Caco-2 (cell line): Measurements from ENCODE around the gene GCA. TPM values are rescaled to one million over a fixed set of nuclear protein-coding genes. Genes with fewer than 3 reads are reported as not detected.

Experiments
- BruUV-seq: library from RNA; stranded (reverse); fragments of 400-500 nt; replicated peaks from 2 replicates; lab custom pipeline; 2021; lab: Mats Ljungman, UMichigan
- CTCF ChIA-PET: fragments of 300-600 bp; sonication (Branson Sonifier 250); formaldehyde crosslinking; loops from one replicate; lab custom pipeline; 2022; ENCODE audit warnings: antibody characterized with exemption; lab: Charles Lee
- POLR2A ChIA-PET: fragments of 300-600 bp; sonication (Branson Sonifier 250); formaldehyde crosslinking; loops from one replicate; lab custom pipeline; 2022; ENCODE audit warnings: antibody characterized with exemption; lab: Charles Lee
- DNase-seq, 2 experiments: peaks; one replicate each; pipeline versions ENCODE4 v3.0.0 to v3.0.0-alpha.2; 2020 to 2022
- H3K27me3 ChIP-seq: replicated peaks from 2 replicates; pipeline ENCODE4 v1.6.0; 2011; ENCODE audit warnings: low read length; ENCODE audit not compliant: control insufficient read depth, insufficient read depth
- H3K36me3 ChIP-seq: 2 replicates; pipeline ENCODE4 v1.5.1; 2011; ENCODE audit warnings: low read length; ENCODE audit not compliant: control insufficient read depth, insufficient read depth
- H3K4me1 ChIP-seq: fragments of 250-450 bp; sonication (Bioruptor Pico); 2 replicates; pipeline ENCODE4 v1.5.1; 2020; ENCODE audit warnings: mild to moderate bottlenecking
- H3K4me3 ChIP-seq: 2 replicates; pipeline ENCODE4 v1.5.1; 2011; ENCODE audit warnings: low read depth, mild to moderate bottlenecking, control low read depth, low read length
- H3K9me3 ChIP-seq: fragments of 250-450 bp; sonication (Bioruptor Pico); 2 replicates; pipeline ENCODE4 v1.5.1; 2020; ENCODE audit warnings: mild to moderate bottlenecking, moderate library complexity
- H3K27ac Mint-ChIP-seq: one replicate; pipeline ENCODE4 v1.8.0; 2022; ENCODE audit warnings: mixed read lengths; ENCODE audit not compliant: unreplicated experiment
- H3K27me3 Mint-ChIP-seq: one replicate; pipeline ENCODE4 v1.8.0; 2022; ENCODE audit warnings: mixed read lengths; ENCODE audit not compliant: insufficient read depth, unreplicated experiment
- H3K36me3 Mint-ChIP-seq: one replicate; pipeline ENCODE4 v1.8.0; 2022; ENCODE audit warnings: mild to moderate bottlenecking, mixed read lengths; ENCODE audit not compliant: insufficient read depth, unreplicated experiment
- H3K4me1 Mint-ChIP-seq: one replicate; pipeline ENCODE4 v1.8.0; 2022; ENCODE audit warnings: low read depth, mixed read lengths; ENCODE audit not compliant: unreplicated experiment
- H3K4me3 Mint-ChIP-seq: one replicate; pipeline ENCODE4 v1.8.0; 2022; ENCODE audit warnings: mild to moderate bottlenecking, moderate library complexity, mixed read lengths; ENCODE audit not compliant: unreplicated experiment
- H3K9me3 Mint-ChIP-seq: one replicate; pipeline ENCODE4 v1.8.0; 2022; ENCODE audit warnings: mixed read lengths; ENCODE audit not compliant: unreplicated experiment
- CTCF ChIP-seq, 2 experiments: fragments of 200-600 bp in 1 of 2; IDR thresholded peaks; 1 replicate in 1 of 2; 2 replicates in 1 of 2; pipeline versions ENCODE4 v1.5.1 to v1.8.0; 2011 to 2022; ENCODE audit warnings: antibody characterized with exemption in 1 of 2, control low read depth in 1 of 2, inconsistent platforms in 1 of 2, low read depth in 1 of 2, low read length in 1 of 2, mild to moderate bottlenecking in 1 of 2, moderate library complexity in 1 of 2; ENCODE audit not compliant: insufficient read depth in 1 of 2, severe bottlenecking in 1 of 2, unreplicated experiment in 1 of 2
- intact Hi-C: fragments of 100-400 bp; cut with micrococcal nuclease; formaldehyde crosslinking; loops from one replicate; pipeline ENCODE4 v1.10.0; 2022; ENCODE audit not compliant: unreplicated experiment
- total RNA-seq: library from RNA; stranded (reverse); gene quantifications from 2 replicates; pipeline ENCODE4 v1.2.3, GENCODE V29; 2022

GCA gene
- total RNA-seq, 1 experiment from 2014 or later: 29.4 TPM

- intact Hi-C loops: no loop called here
- H3K4me1 Mint-ChIP-seq: no peaks in the 10 kb centered on the region
- BruUV-seq: no TSS peak
- Histone ChIP-seq H3K4me3 (no peak overlapping the region), H3K9me3 (no peaks in the 10 kb centered on the region), H3K4me1 (no peaks in the 10 kb centered on the region), H3K27me3 (no peaks in the 10 kb centered on the region), H3K36me3 (no peaks in the 10 kb centered on the region)
- no peaks in the 10 kb centered on the region for H3K27me3 Mint-ChIP-seq
- ChIA-PET CTCF (no interaction called here), POLR2A (no interaction called here)
- no peaks in the 10 kb centered on the region for H3K36me3 Mint-ChIP-seq
- no peak for TF ChIP-seq CTCF (IDR thresholded peaks at IDR 0.05; ENCODE audit: insufficient read depth in 1 of 2, low read depth in 1 of 2, low read length in 1 of 2, severe bottlenecking in 1 of 2, unreplicated experiment in 1 of 2)
- peak overlapping the region; percentile 28 for H3K4me3 Mint-ChIP-seq
- H3K9me3 Mint-ChIP-seq: no peaks in the 10 kb centered on the region
- DNase-seq: no peak
- H3K27ac Mint-ChIP-seq: no peak overlapping the region
These were observed 27.3 kb upstream of the GCA start for GRCh38 chr2:162316590-162316989.

- POLR2A ChIA-PET: no interaction called here
These were observed 26.7 kb upstream of the GCA start for GRCh38 chr2:162317058-162317742.

GRCh38 chr2:162317861-162318327 is 26.0 kb upstream of the GCA start:
- peak; percentile 51 to 53 for DNase-seq
- H3K9me3 Mint-ChIP-seq: no peaks in the 10 kb centered on the region
- POLR2A ChIA-PET: no interaction called here
- H3K4me1 Mint-ChIP-seq: no peaks in the 10 kb centered on the region
- BruUV-seq: no TSS peak
- intact Hi-C loops: loop anchor here (2.0 kb wide), 1 partner anchor 17 kb away; no protein-coding TSS in a partner anchor
- no peaks in the 10 kb centered on the region for H3K27me3 Mint-ChIP-seq
- Histone ChIP-seq H3K4me1 (no peaks in the 10 kb centered on the region), H3K27me3 (no peaks in the 10 kb centered on the region), H3K9me3 (no peaks in the 10 kb centered on the region), H3K4me3 (peak overlapping the region; percentile 56), H3K36me3 (no peaks in the 10 kb centered on the region)
- peak overlapping the region; percentile 92 for H3K27ac Mint-ChIP-seq
- H3K4me3 Mint-ChIP-seq: peak overlapping the region; percentile 92
- TF ChIP-seq CTCF (IDR thresholded peaks at IDR 0.05; ENCODE audit: insufficient read depth in 1 of 2, low read depth in 1 of 2, low read length in 1 of 2, severe bottlenecking in 1 of 2, unreplicated experiment in 1 of 2): peak in 1 of 2 experiments; percentile 12
- CTCF ChIA-PET: interaction anchor here (0.8 to 1.0 kb wide), 2 partner anchors 16 to 20 kb away, joined by 3 read pairs; no protein-coding TSS in a partner anchor
- no peaks in the 10 kb centered on the region for H3K36me3 Mint-ChIP-seq

More at GRCh38 chr2:162317058-162317742, 26.7 kb upstream of the GCA start:
- TF ChIP-seq CTCF (IDR thresholded peaks at IDR 0.05; ENCODE audit: insufficient read depth in 1 of 2, low read depth in 1 of 2, low read length in 1 of 2, severe bottlenecking in 1 of 2, unreplicated experiment in 1 of 2): no peak
- DNase-seq: no peak
- CTCF ChIA-PET: no interaction called here
- Histone ChIP-seq H3K9me3 (no peaks in the 10 kb centered on the region), H3K4me1 (no peaks in the 10 kb centered on the region), H3K4me3 (no peak overlapping the region; the same call in 1 of the 2 replicates), H3K36me3 (no peaks in the 10 kb centered on the region), H3K27me3 (no peaks in the 10 kb centered on the region)
- intact Hi-C loops: no loop called here
- no peak overlapping the region for H3K27ac Mint-ChIP-seq
- no TSS peak for BruUV-seq
- H3K4me3 Mint-ChIP-seq: peak overlapping the region; percentile 28
- no peaks in the 10 kb centered on the region for H3K4me1 Mint-ChIP-seq
- H3K9me3 Mint-ChIP-seq: no peaks in the 10 kb centered on the region
- H3K27me3 Mint-ChIP-seq: no peaks in the 10 kb centered on the region
- no peaks in the 10 kb centered on the region for H3K36me3 Mint-ChIP-seq
